GM12865 (cell line): ENCODE measurements around the gene CCL18.
A peak's percentile ranks its signal among the peaks of the same experiment; 100 is the strongest.
"Not testable (repeated sequence)": the region's sequence is repeated elsewhere in the genome, so short reads cannot be mapped to it uniquely, and the experiment has no call there.

Experiments
- DNase-seq: peaks from one replicate; pipeline ENCODE4 v3.0.0; 2010; ENCODE audit warnings: low read depth
- H3K4me3 ChIP-seq: 2 replicates; pipeline ENCODE4 v1.5.1; 2011; ENCODE audit warnings: mild to moderate bottlenecking, low read depth, low read length, control low read depth
- CTCF ChIP-seq: IDR thresholded peaks from 2 replicates; pipeline ENCODE4 v1.5.1; 2011; ENCODE audit warnings: low read length, control low read depth, low read depth, inconsistent platforms; ENCODE audit not compliant: insufficient read depth; ENCODE audit errors: missing control alignments

Gene CCL18

GRCh38 chr17:36106493-36106835 is 42.4 kb downstream of the CCL18 start:
- no peak overlapping the region for H3K4me3 ChIP-seq
- TF ChIP-seq CTCF: no peak
- DNase-seq: no peak

GRCh38 chr17:36107660-36108059 is 43.6 kb downstream of the CCL18 start:
- no peak for TF ChIP-seq CTCF
- H3K4me3 ChIP-seq: no peak overlapping the region
- no peak for DNase-seq

- not testable (repeated sequence) for H3K4me3 ChIP-seq, DNase-seq
Measured at GRCh38 chr17:36108265-36108664, 44.2 kb downstream of the CCL18 start.

GRCh38 chr17:36111068-36111490 is 47.0 kb downstream of the CCL18 start:
- H3K4me3 ChIP-seq: no peak overlapping the region
- no peak for DNase-seq
- no peak for TF ChIP-seq CTCF

GRCh38 chr17:36112572-36112971 is 48.5 kb downstream of the CCL18 start:
- no peak for DNase-seq
- no peak for TF ChIP-seq CTCF
- no peak overlapping the region for H3K4me3 ChIP-seq

GRCh38 chr17:36113131-36113530 is 49.1 kb downstream of the CCL18 start:
- not testable (repeated sequence) for H3K4me3 ChIP-seq, DNase-seq

- not testable (repeated sequence) for DNase-seq, H3K4me3 ChIP-seq
Measured at GRCh38 chr17:36114971-36115648, 51.0 kb downstream of the CCL18 start.

GRCh38 chr17:36115649-36115977 is 51.5 kb downstream of the CCL18 start:
- DNase-seq, H3K4me3 ChIP-seq: not testable (repeated sequence)

- DNase-seq: peak; percentile 52
- no peak overlapping the region for H3K4me3 ChIP-seq
- TF ChIP-seq CTCF: no peak
Measured at GRCh38 chr17:36117505-36118382, 53.7 kb downstream of the CCL18 start.
